A204.1 (cell line): ENCODE data around the gene LRPAP1.

ENCODE experiments used
- FAIRE-seq: peaks from 2 replicates; lab custom pipeline; 2012; peaks lifted over from hg19 to GRCh38; lab: Jason Lieb, UNC

LRPAP1 gene

DNA sequence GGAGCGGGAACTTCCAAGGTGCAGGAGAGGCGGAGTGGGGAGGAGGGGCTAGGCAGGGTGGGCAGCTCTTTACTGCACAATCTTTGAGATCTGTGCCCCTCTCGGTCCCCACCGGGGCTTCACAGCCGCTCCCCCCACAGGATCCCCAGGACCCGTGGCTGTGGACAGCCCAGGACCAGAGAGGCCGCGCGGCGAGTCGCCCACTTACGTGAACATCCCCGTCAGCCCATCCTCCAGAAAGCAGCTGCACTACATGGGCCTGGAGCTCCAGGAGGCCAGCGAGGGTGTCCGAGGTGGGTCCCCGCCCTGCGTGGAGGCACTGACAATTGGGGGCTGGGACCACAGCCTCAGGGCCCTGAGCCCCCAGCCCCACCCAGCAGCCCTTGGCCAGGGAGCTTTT lies 32.1 kb downstream of the LRPAP1 start:
- FAIRE-seq = no peak

- FAIRE-seq = no peak
Measured at GRCh38 chr4:3499710-3500109, 32.5 kb downstream of the LRPAP1 start.

- no peak for FAIRE-seq
Measured at GRCh38 chr4:3498901-3499510, 33.2 kb downstream of the LRPAP1 start.

GRCh38 chr4:3498407-3498806 lies 33.8 kb downstream of the LRPAP1 start:
- no peak for FAIRE-seq

- no peak for FAIRE-seq
Measured at GRCh38 chr4:3497523-3498389, 34.5 kb downstream of the LRPAP1 start.

DNA sequence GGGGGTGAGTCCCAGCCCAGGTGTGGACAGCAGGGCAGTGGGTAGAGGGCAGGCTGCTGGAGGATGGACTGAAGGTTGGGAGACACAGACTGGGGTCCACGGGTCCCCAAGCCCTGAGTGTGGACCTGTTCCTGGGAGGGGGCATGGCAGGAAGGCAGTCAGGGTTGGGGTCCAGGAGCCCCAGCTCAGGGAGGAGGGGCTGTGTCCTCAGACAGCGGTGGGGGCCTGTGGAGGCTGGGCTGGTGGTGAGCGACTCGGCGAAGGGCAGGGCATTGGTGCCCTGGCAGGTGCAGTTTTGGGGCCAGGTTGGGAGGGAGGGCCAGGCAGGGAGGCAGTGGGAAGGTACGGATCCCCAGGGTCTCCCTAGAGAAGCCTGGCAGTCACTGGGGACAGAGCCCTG lies 35.1 kb downstream of the LRPAP1 start:
- no peak for FAIRE-seq

GRCh38 chr4:3496021-3496420 lies 36.2 kb downstream of the LRPAP1 start:
- FAIRE-seq = no peak

- FAIRE-seq = no peak
Measured at GRCh38 chr4:3495204-3495975, 36.8 kb downstream of the LRPAP1 start.

- no peak for FAIRE-seq
Measured at GRCh38 chr4:3494462-3494871, 37.8 kb downstream of the LRPAP1 start.

GRCh38 chr4:3493720-3494461 lies 38.3 kb downstream of the LRPAP1 start:
- no peak for FAIRE-seq

DNA sequence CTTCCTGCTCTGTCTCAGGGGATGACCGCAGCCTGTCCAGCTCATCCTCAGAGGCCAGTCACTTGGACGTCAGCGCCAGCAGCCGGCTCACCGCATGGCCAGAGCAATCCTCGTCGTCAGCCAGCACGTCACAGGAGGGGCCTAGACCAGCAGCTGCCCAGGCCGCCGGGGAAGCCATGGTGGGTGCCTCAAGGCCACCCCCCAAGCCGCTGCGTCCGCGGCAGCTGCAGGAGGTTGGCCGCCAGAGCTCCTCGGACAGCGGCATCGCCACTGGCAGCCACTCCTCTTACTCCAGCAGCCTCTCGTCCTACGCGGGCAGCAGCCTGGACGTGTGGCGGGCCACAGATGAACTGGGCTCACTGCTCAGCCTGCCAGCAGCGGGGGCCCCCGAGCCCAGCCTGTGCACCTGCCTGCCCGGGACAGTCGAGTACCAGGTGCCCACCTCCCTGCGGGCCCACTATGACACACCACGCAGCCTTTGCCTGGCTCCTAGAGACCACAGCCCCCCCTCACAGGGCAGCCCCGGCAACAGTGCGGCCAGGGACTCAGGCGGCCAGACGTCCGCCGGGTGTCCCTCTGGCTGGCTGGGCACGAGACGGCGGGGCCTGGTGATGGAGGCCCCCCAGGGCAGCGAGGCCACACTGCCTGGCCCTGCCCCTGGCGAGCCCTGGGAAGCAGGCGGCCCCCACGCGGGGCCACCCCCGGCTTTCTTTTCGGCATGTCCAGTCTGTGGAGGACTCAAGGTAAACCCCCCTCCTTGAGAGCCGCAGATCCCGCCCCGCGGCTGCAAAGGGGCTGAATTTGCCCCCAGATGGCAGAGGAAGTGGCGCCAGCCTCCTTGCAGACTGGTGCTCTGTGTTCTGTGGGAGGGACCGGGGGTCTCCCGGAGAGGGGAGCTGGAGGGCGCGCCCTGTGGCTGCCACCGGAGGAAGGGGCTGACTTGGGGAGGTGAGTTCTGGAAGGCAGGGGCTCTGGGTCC lies 39.2 kb downstream of the LRPAP1 start:
- no peak for FAIRE-seq

- FAIRE-seq = no peak
Measured at GRCh38 chr4:3491681-3492405, 40.4 kb downstream of the LRPAP1 start.

DNA sequence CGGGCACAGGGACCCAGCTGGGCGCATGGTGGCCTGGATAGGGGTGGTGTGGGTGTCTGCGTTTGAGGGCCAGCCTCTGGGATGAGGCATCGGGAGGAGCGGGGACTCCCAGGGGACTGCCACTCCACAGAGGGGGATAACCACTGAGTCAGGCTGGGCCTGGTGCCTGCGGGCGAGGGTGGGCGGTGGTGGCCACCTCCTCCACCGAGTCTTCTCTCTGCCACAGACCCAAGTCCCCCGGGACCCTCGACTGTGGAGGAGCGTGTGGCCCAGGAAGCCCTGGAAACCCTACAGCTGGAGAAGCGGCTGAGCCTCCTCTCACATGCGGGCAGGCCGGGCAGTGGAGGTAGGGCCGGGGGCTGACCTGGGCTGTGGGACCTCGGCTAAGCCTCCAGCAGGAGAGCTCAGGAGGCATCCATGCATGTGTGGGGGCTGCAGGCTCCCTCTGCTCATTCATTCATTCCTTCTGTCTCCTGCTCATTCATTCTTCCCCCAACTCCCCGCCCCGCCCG lies 42.7 kb downstream of the LRPAP1 start:
- FAIRE-seq = no peak

GRCh38 chr4:3488820-3489219 lies 43.4 kb downstream of the LRPAP1 start:
- FAIRE-seq = no peak

DNA sequence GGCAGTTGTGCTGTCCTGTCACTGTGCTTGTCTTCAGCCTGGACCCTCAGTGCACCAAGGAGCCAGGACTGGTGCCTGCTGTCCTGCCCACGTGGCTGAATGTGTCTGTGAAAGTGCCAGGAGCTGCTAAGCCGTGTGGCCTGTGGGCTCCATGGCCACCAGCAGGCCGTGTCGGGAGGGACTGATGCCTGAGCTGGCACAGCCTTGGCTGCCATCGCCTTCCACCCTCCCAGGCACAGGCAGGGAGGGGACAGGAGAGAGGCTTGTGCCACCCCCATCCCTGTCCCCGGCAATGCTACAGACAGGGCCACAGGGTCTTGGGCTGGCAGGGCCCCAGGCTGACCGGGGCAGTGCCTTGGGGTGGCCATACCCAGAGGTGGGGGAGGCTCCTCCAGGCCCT lies 44.4 kb downstream of the LRPAP1 start:
- no peak for FAIRE-seq

- no peak for FAIRE-seq
Measured at GRCh38 chr4:3486541-3487540, 45.4 kb downstream of the LRPAP1 start.

GRCh38 chr4:3485886-3486540 lies 46.2 kb downstream of the LRPAP1 start:
- FAIRE-seq = no peak

DNA sequence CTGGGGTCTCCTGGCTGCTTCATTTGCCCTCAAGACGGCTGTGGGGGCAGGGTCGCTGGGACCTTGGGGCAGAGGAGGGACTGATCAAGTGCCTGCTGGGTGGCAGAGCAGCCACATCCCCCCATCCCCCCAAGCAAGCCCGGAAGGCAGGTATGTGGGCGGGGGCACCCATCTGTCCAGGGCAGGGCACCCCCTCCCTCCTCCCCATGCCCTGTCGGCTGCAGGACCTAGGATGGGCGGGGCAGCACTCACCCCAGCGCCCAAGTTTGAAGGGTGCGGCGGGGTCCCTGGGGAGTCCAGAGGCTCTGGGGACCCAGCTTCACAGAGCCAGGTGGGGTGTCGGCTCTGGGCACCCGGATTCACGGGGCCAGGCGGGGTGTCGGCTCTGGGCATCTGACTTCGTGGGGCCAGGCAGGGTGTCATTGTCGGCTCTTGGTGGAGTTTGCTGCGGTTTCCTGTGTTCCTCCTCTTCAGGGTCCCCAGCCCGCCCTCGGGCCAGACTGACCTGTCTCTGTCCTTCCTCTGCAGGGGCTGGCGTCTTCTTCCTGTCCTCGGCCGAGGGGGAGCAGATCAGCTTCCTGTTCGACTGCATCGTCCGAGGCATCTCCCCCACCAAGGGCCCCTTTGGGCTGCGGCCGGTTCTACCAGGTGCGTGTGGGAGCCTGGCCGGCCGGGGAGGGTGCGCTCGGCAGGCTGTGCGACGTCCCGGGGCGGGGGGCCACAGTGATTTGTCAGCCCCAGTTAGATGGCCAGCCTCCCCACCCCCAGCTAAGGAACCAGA lies 47.0 kb downstream of the LRPAP1 start:
- no peak for FAIRE-seq
